ENCODE measurements around the gene TRA2A.
"Not testable (repeated sequence)": the region's sequence is repeated elsewhere in the genome, so short reads cannot be mapped to it uniquely, and the experiment has no call there.

The TRA2A gene

GRCh38 chr7:23491502-23491901, 40.3 kb downstream of the TRA2A start:
- DNase-seq: no peak

- no peak for DNase-seq
These were observed 41.2 kb downstream of the TRA2A start for GRCh38 chr7:23490357-23491135.

DNA sequence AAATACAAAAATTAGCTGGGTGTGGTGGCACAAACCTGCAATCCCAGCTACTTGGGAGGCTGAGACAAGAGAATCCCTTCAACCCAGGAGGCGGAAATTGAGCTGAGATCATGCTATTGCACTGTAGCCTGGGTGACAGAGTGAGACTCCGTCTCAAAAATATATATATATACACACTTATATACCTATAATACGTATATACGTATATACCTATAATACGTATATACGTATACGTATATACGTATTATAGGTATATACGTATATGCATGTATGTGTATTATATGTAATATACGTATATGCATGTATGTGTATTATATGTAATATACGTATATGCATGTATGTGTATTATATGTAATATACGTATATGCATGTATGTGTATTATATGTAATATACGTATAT, 43.1 kb downstream of the TRA2A start:
- not testable (repeated sequence) for DNase-seq

DNA sequence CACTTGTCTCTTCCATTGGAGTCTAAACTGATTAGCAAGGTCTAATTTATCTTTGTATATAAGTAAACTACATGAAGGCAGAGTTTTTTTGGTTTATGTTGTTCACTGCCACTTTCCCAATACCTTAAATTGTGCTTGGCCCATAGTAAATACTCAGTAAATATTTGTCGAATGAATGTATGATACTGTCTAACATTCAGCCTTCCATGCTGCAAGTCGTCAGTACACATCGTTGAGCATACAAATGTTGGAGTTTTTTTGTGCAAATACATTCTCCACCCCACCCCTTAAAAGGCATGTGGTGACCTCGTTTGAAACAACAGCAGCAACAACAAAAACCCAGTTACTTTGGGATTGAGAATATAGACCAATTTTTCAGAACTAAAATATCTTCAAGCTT, 44.1 kb downstream of the TRA2A start:
- DNase-seq: no peak

GRCh38 chr7:23486002-23486773, 45.6 kb downstream of the TRA2A start:
- DNase-seq: no peak

- no peak for DNase-seq
These were observed 49.1 kb downstream of the TRA2A start for GRCh38 chr7:23482686-23483085.

DNA sequence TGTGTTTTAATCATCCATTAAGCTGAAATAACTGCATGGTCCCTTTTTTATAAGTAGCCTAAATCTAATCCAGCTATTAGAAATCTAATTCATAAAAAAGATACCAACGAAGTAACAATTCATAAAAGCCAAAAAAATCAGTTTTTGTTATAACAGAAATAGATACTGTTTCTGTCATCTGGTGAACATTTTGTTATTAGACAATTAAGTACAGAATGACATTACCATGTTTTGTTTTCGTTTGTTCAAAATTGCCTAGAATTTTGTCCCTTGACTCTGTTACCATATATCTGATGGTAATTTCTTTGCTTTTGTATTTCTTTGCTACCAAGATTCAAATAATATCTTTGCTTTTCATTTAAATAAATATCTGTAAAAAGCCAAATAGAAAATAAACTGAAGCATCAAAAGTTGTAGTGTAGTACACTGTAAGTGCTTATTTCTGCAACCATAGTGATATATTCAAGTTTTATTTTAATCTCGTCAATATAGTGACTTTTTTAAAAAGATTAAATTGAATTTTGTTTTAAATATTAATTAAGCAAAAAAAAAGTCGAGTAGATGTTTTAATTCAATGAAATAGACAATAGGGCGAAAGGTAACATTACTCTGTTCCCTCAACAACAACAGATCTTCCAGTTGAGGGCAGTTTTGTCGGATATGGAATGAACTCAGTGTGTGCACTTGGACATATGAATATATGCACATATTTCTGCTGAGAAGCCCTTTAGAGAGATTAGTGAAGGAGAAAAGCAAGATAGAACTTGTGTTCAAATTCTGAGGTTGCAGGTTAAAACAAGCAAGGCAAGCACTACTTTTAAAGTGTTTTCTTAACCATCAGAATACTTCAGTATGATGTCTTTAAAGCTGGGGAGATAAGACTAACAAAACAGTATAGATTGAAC, 53.6 kb downstream of the TRA2A start:
- no peak for DNase-seq

GRCh38 chr7:23477157-23477499, 54.7 kb downstream of the TRA2A start:
- DNase-seq: no peak

DNA sequence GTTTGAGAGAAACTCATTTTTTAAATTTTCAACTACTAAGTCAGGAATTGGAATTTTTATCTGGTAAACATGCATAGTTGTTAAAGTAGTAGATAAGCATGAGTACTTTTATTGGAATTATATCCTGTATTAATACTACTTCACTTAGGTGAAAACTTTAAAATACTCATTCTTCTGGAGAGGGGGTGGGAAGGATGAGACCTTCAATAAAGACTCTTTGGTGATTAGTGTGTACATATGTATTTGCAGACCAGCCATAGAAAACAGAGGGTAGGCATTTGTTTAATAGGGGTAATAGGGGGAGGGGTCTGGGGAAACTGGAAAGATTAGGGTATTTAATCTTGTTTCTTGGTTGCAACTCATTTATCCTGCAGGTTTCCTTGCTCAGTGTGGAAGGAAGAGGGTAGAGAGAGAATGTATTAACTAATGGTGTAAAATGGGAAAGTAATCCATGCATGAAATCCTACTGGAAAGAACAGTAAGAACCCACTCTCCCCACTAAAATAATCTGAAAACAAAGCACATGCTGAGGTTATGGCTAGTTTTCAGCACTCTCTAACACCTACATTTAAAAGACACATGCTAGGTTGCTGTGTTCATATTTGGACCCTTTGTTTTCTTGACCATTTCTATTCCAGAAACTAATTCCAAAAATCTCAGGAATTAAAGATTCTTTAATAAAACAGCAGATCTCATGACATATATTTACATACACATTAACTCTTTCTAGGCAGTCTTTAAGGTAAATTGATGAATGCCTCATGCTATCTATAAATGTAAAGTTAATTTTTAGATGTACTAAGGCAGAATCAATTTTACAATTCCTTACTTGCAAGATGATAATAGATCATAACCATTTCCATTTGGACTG, 55.3 kb downstream of the TRA2A start:
- no peak for DNase-seq

DNA sequence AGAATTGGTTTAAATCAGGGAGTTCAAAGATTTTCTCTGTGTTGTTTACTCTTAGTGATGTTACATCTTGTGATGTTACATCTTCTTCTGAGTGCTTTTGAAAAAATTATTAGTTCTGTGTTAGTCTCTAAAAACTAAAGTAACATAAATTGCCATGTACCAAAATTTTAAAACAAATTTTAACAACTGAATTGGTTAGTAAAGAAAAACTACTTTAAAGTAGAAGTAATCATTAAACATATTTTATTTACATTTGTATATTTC, 56.3 kb downstream of the TRA2A start:
- DNase-seq: no peak

DNA sequence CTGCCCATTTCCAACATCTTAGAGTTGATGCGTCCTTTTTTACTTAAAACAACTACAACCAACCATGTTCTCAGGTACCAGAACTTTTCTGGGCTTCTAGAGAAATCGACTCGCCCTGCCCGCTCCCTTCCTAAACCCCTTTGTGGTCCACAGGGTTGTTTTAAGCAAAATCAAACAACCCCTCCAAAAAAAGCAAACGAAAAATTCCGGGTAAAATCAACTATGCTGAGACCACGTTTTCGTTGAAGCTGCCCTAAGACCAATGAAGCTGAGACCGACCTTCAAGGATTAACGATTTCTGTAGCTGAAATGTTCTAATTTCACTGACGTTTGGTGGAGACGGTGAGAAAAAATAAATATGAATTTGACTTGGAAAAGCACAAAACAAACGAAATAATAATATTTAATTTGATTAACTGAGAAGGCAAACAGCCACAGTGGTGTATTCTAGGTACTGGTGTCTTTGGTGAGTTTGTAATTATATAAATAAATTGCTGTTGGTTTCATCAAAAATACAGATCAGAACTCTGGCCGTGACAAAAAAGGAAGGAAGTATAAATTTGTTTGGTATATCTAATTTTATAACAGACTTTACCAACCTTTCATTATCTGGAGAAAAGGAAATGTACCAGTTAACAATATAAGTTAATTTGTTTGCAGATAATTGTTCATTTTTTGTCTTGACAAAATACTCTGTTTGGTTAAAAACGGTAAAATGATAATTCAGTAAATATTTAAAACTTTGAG, 56.8 kb downstream of the TRA2A start:
- DNase-seq: peak; percentile 27

DNA sequence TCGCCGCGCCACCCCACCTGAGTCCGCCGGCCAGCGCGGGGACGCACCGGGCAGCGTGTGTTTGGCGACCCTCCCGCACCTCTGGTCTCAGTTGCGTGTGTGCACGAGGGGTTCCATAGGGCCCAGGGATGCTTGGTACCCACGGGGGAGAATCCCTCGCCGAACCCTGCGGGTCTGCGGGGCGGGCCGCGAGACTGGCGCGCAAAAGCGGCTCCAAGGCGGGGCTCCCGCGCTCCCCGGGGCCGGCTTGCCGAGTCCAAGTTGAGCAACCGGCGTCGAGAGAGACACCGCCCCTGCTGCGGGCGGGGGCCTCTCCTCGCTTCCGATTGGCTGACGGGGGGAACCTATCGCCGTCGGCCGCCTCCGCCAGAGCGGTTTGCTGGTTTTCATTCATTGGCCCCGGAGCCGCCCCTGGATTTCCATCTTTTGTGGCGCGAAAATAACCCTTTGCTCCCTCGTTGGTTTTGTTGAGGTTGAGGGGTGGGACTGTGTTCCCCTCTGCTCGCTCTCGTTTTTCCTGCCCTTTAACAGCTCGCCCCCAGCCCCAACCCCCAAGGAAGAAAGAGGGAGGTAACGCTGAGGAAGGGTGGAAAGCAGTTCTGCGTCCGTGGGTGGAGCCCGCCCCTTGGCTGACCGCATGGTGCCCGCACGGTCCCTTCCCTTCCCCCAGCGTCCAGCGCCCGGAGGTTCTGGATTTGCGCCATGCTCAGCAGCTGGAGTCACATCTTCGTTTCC, 57.5 kb downstream of the TRA2A start:
- DNase-seq: peak; percentile 98

DNA sequence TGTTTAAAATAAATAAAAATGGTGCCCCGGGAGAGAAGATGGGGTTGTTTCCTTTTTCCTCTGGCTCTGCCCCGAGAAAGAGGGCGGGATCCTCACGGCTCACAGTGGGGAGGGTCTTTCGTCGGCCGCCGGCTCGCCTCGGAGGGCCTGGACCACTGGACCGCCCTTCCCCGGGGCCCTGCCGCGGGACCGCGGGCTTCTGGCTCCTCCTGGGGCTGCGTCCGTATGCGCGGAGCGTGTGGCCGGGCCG, 58.0 kb downstream of the TRA2A start:
- DNase-seq: peak; percentile 28

GRCh38 chr7:23472956-23473843, 58.6 kb downstream of the TRA2A start:
- no peak for DNase-seq

GRCh38 chr7:23472556-23472955, 59.2 kb downstream of the TRA2A start:
- no peak for DNase-seq

DNA sequence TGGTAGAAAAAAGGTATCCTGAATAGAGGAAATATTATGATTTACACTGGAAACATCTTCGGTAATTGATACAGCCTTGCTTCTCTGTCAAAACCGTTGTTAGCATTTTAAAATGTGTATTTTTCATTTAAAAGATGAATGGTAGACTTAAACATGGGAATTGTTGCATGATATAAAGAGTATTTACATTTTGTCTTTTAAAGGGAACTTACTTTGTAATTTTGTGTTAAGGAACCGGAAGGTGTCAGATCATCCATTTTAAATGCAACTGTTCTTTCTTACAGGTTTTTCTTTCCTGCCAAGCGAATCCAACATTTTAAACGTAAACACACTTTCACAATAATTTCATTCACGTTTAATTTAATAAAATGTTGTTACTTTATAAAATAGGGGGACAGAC, 59.7 kb downstream of the TRA2A start:
- no peak for DNase-seq

GRCh38 chr7:23471106-23471859, 60.5 kb downstream of the TRA2A start:
- DNase-seq: peak; percentile 62

DNA sequence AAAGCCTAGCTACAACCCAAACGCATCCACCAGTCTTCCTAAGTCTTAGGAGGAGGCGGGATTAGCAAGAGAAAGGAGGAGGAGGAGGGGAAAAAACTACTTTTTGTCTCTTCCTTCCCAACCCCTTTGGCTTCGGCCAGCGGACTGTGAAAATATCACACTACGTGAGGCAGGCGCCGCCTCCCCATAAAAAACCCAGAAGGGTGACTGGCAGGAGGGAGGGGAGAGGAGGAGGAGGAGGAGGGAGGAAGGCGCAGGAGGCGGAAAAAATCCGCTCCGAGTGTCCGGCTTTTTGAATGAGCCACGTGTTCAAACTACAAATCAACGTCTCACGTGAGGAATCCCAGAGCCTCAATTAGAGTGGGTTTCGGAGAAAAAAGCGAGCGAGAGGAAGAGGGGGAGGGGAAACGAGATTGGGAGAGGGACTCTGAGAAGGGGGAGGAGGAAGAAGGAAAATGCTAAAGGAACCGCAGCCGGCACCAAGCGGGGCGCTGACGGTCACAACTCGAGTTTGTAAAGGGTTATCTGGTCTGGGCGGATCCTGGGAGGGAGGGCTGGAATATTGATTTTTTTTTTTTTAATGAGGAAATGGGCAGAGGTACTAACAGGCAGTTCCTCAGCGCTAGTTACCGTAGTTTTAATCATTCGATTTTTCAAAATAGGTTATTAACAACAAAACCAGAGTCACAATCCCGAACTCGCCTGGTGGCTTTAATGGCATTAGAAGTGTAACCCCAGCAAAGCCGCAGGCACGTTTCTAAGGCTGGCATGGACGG, 61.3 kb downstream of the TRA2A start, which contains the start of gene IGF2BP3:
Gene IGF2BP3 (minus strand): TSS at position 162 of the 776 bp plus-strand sequence. CDS start 381 bp downstream, outside the sequence.
- DNase-seq: peak; percentile 93

DNA sequence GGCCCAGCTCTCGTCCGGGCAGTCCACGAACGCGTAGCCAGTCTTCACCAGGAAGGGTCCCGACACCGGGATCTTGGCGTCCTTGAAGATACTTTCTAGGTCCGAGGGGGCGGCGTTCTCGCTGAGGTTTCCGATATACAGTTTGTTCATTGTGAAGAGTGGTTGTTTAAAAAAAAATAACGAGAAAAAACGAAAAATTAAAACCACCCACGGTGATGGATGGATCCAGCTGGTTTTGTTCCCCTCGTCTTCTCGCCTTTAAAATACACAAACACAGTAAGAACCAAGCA, 61.9 kb downstream of the TRA2A start:
- DNase-seq: peak; percentile 23

All from HCEC 1CT (cell line).